ENCODE measurements around the gene NRSN1.

The NRSN1 gene

GRCh38 chr6:24117021-24117420, 9.0 kb upstream of the NRSN1 start:
- no peak for DNase-seq (ENCODE audit: low read depth in 1 of 2, low spot score in 1 of 2)
- TF ChIP-seq POLR2AphosphoS5 (IDR thresholded peaks at IDR 0.05; ENCODE audit: low read depth), result no peak
- TF ChIP-seq CTCF (IDR thresholded peaks at IDR 0.05; ENCODE audit: insufficient read depth, low read length), result no peak
- TF ChIP-seq GABPA (IDR thresholded peaks at IDR 0.05; ENCODE audit: low read depth), result no peak
- no peak for TF ChIP-seq REST (IDR thresholded peaks at IDR 0.05; ENCODE audit: insufficient replicate concordance, low read depth)
- no peak for TF ChIP-seq SPI1 (IDR thresholded peaks at IDR 0.05; ENCODE audit: borderline replicate concordance, low read depth)
- Histone ChIP-seq H3K4me3 (replicated peaks; ENCODE audit: insufficient read depth, low read length) (no peak overlapping the region), H3K27ac (replicated peaks) (no peak overlapping the region), H3K27me3 (ENCODE audit: insufficient read depth, poor library complexity, severe bottlenecking) (no peaks in the 10 kb centered on the region)

GRCh38 chr6:24122139-24122538, 3.9 kb upstream of the NRSN1 start:
- Histone ChIP-seq H3K4me3 (replicated peaks; ENCODE audit: insufficient read depth, low read length) (no peak overlapping the region), H3K27me3 (ENCODE audit: insufficient read depth, poor library complexity, severe bottlenecking) (no peaks in the 10 kb centered on the region), H3K27ac (replicated peaks) (no peak overlapping the region)
- DNase-seq (ENCODE audit: low read depth in 1 of 2, low spot score in 1 of 2), result no peak
- TF ChIP-seq POLR2AphosphoS5 (IDR thresholded peaks at IDR 0.05; ENCODE audit: low read depth) (no peak), REST (IDR thresholded peaks at IDR 0.05; ENCODE audit: insufficient replicate concordance, low read depth) (no peak), CTCF (IDR thresholded peaks at IDR 0.05; ENCODE audit: insufficient read depth, low read length) (no peak), SPI1 (IDR thresholded peaks at IDR 0.05; ENCODE audit: borderline replicate concordance, low read depth) (no peak), GABPA (IDR thresholded peaks at IDR 0.05; ENCODE audit: low read depth) (no peak)

- Histone ChIP-seq H3K4me3 (replicated peaks; ENCODE audit: insufficient read depth, low read length) (no peak overlapping the region), H3K27me3 (ENCODE audit: insufficient read depth, poor library complexity, severe bottlenecking) (no peaks in the 10 kb centered on the region), H3K27ac (replicated peaks) (no peak overlapping the region)
- DNase-seq (ENCODE audit: low read depth in 1 of 2, low spot score in 1 of 2), result peak in 1 of 2 experiments; percentile 51
- peak; percentile 98 for TF ChIP-seq REST (IDR thresholded peaks at IDR 0.05; ENCODE audit: insufficient replicate concordance, low read depth)
- TF ChIP-seq SPI1 (IDR thresholded peaks at IDR 0.05; ENCODE audit: borderline replicate concordance, low read depth), result no peak
- no peak for TF ChIP-seq GABPA (IDR thresholded peaks at IDR 0.05; ENCODE audit: low read depth)
These were observed 674 bp downstream of the NRSN1 start for GRCh38 chr6:24126586-24127192.
